ENCODE measurements around the gene FAM118B. TPM values are rescaled to one million over a fixed set of nuclear protein-coding genes. Genes with fewer than 3 reads are reported as not detected.

The FAM118B gene
- total RNA-seq, 1 donor from 2014 or later = 34.2 TPM

DNA sequence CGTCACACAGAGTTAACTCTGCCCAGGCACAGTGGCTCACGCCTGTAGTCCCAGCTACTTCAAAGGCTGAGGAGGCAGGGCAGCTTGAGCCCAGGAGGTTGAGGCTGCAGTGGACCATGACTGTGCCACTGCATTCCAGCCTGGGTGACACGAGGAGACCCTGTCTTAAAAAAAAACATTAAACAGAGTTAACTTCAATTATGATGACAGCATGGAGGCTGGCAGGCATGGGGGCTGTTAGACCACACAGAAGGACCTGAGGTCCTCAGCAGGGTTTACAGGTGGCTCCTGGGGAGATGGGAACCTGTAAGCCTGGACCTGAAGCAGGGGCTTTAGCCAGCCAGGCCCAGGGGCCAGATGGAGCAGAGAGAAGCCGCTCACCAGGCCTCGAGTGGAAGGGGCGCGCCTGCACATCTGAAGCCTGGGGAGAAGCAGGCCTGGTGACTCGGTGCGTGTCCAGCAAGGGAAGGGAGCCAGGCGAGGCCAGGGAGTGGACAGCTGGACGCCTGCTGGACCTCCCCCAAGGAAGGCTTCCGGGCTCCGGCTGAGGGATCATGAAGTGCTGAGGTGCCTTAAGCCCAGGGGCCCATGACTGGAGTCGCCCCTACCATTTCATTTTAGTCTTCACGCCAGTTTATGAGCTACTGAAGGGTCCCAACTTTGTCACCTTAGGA, 25.4 kb upstream of the FAM118B start:
- DNase-seq (ENCODE audit: low read depth) = peak; percentile 85

DNA sequence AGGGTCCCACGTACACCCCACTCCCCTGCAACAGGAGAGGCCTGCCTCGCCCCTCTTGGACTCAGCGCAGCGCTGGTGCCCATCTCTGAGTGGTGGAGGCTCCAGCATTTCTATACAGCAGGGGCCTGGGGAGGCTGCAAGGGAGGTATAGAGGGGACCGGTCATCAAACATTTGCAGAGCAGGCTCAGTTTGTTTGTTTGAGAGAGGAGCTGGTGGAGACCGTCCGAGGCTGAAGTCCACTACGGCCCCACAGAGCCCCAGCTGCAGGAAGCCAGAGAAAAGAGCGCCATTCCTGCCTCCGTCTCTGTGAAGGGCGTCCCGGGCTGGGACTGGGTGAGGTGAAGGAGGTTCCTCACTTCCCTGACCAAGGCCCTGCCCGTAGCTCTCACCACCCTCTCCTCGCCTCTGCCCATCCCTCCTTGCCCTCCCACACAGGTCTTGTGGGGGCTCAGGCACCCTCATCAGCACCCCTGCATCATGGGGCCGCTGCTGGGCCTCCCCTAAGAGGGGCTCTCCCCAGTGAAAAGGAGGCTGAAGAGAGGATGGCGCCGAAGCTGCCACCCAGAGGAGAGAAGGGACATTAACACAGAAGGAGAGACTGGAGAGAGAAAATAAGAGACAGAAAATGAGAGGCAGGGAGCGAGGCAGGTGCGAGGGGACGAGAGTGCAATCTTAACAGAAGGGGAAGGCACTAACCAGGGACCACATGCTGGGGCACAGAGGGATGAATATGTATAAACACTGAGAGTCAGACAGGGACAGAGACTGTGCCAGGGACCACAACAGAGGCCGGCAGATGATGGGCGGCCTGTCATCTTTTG, 24.7 kb upstream of the FAM118B start:
- DNase-seq (ENCODE audit: low read depth) = peak; percentile 47

DNA sequence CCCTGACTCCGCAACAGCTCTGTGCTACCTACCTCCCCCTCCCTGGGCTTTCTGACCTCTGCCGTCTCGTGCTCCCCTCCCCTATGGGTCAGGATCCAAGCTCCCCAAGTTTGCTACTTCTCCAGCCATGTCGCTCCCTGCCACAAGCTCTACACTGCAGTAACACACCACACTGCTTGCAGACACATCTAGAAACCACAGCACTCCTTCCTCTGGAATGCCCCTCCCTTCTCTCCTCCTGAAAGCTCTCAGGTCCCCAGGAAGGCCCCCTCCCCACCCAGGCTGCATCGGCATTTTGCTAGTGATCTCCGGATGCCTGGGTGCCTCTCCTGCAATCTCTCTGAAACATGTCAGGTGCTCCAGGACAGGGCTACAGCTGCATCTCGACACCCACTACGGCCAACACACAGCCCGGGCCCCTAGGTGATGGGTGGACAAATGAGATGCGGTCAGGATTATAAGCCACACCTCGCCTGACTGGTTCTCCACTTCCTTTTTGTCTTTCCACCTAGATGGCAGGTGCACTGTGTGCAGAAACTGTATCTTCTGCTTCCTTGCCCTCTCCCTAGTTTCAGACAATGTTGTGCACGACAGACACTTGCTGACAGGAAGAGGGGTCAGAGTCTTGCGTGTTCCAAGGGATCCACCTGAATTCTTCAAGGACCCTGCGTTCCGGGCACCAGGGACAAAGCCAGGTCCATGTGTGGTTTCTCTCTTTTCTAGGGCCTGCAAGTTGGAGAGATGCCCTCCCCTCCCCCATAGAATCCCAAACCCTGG, 23.1 kb upstream of the FAM118B start:
- DNase-seq (ENCODE audit: low read depth) = no peak

DNA sequence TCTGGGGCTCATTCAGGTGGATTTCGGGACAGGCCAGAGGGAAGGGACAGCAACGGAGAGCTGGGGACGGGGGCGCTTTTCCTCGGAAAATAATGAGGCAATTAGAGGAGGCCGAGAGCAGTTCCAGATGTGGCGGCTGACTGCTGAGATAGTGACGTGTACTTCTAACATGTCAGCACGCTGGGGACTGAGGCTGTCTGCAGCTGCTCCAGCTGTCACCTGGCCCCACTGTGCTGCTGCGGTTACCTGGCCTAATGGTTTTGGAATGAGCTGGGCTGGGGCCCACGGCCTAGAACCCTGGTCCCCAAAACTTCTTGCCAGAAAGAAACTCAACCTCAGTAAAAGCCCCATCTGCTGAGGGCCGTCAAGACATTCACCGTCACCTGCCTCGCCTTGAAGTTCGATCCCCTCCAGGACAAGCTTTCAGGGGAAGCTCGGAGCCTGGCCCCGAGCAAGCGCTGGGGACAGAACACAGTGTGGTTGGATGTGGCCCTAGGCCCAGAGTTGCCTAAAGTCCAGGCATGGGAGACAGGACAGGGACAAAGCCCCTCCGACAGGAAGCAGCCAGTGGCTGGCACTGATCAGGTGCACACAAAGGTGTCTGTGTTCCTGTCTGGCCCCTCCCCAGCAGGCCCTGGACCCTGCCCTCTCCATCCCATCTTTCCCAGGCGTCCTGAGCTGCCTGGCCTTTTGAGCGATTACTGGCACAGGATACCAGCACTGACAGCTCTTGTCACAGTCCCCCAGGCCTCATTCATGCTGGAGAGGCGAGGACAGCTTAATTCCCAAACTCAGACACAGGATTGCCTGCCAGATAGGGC, 22.3 kb upstream of the FAM118B start:
- no peak for DNase-seq (ENCODE audit: low read depth)

DNA sequence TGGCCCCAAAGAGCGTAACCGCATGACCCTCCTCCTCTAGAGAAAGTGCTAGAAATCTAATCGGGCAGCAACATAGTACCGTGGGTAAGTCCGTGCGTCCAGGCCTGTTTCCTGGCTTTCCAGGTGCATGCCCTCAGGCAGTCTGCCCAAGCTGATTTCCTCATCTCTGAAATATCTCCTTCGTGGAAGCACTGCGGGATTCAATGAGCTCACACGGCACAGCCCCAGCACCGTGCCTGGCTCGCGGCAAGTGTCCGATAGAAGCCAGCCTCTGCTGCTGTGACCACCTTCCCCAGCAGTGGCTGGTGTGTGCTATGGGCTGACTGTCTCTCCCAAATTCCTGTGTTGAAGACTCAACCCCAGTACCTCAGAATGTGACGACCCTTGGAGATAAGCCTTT, 20.8 kb upstream of the FAM118B start:
- no peak for DNase-seq (ENCODE audit: low read depth)

DNA sequence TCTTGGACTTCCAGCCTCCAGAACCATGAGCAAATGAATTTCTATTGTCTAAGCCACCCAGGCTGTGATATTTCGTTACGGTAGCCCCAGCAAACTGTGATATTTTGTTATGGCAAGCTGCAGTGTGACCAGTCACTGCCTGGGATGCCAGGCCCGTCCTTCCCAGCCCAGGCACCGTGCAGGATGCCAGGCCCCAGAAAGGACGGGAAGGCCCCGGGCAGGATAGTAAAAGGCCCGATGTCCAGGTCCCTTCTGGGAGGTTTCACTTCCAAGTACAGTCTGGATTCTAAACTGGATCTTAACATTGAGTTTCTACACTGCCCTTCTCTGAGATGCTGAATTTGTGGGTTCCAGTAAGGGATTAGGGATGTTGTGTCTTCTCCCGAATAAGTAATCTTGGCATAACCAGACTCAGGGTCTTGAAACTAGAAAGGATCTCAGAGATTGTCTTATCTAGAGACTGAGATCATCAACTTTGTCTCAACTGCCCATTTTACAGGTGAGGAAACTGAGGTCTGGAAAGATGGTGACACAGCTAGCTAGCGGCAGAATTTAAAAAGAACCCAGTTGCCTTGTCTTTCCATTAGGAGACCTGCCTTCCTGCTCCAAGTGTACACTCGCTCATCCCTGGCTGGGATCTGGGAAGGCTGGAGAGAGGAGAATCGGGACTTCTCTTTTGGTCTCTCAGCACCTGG, 20.1 kb upstream of the FAM118B start:
- no peak for DNase-seq (ENCODE audit: low read depth)

DNA sequence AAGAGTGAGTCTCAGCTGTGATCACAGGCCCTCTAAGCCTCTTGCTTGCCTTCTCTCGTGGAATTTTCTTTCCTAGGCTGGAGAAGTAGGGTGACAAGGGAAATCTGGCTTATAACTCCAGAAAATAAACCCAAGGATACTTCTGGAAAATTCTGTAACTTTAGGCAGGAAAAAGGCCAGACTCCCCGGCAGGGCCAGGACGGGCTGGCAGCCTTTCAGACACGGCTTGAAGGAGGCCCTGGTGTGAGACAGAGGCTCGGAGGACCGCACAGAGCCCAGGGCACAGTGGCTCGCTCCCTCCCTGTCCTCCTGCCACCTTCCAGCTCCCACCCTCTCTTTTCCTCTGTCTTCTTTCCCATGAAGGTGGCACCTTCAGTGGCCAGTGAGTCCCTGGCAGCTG, 19.2 kb upstream of the FAM118B start:
- no peak for DNase-seq (ENCODE audit: low read depth)

DNA sequence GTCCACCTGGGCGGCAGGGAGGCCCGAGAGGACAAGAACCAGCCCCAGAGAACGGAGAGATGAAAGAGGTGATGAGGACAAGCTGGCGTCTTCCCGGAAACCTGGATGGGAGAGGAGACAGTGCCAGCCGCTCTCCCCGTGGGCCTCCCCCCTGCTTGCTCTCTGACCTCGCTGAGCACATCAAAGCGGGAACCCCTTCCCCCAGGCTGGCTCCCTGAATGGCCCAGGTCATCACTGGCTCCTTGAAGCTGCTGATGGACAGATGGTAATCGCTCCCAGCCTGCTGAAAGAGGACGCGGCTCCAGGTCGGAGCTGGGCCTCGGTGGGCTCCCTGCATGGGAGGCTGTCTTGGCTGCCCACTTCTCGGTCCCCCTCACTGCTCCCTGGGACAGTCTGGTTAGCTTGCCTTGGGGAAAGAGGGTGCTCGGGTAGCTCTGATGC, 18.5 kb upstream of the FAM118B start:
- DNase-seq (ENCODE audit: low read depth) = no peak

DNA sequence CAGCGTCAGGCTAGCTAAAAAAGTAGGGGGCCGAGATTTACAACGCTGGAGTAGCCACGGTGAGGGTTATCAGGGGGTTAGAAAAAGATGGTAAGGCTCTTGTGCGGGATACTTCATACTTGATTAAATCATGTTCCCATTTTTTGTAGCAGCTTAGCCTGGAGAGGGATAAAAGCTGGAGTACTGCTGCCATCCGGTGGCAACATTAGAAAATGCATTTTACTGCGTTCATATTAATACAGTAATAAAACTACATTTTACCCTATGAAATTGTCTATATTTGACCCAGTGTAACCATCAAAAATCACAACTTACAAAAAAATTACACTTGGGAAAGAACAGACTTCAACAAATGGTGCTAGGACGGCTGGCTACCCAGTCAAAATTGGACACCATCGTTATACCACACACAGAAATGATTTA, 17.4 kb upstream of the FAM118B start:
- DNase-seq (ENCODE audit: low read depth) = peak; percentile 68

DNA sequence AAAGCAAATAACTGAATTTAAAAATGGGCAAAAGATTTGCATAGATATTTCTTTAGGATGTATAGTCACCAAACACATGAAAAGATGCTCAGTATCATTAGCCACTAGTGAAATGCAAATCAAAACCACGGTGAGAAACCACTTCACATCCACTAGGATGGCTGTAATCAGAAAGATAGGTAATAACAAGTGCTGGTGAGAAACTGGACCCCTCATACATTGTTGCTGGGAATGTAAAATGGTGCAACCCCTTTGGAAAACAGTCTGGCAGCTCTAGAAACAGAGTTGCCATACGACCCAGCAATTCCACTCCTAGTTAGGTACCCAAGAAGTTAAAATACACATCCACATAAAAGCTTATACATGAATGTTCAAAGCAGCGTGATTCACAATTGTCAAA, 16.5 kb upstream of the FAM118B start:
- DNase-seq (ENCODE audit: low read depth) = no peak

DNA sequence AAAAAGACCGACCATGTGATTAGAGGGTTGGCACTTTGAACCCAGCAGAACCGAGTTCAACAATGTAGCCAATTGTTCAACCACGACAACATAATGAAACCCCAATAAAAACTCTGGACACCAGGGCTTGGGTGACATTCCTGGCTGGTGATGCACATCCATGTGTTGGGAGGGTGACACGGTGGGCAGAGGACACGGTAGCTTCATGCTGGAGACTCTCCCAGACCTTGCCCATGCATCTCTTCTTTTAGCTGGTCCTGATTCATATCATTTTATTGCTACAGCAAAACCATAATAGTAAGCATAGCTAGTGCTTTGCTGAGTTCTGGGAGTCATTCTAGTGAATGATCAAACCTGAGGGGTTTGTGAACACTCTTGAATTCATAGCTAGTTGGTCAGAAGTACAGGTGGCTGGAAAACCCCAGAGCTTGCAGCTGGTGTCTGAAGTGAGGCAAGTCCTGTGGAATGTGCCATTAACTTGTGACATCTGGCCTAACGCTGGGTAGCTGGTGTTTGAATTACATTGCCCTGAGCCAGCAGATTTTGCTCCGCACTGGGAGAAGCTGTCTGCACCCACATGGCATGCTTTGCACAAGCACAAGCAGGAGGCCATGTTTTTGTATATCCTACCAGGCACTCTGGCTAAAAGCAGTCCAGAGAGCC, 14.2 kb upstream of the FAM118B start:
- DNase-seq (ENCODE audit: low read depth) = peak; percentile 92

DNA sequence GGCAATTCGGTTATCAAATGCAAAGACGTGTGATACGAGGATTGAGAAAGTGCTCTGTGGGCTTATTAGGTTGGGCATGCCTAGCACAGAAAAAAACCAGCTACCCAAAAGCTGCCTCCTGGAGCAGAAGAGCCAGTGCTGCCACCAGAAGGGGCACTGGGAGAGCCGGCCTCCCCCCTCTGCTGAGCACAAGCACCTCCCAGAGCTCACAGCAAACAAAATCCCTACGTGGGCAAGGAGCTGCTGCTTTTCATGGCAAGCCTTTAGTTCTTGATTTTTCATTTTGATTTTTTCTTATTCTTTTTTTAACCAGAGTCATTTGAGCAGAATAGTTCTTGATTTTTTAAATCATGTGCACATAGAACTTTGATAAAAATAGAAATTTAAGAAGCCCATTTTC, 12.9 kb upstream of the FAM118B start:
- DNase-seq (ENCODE audit: low read depth) = no peak

DNA sequence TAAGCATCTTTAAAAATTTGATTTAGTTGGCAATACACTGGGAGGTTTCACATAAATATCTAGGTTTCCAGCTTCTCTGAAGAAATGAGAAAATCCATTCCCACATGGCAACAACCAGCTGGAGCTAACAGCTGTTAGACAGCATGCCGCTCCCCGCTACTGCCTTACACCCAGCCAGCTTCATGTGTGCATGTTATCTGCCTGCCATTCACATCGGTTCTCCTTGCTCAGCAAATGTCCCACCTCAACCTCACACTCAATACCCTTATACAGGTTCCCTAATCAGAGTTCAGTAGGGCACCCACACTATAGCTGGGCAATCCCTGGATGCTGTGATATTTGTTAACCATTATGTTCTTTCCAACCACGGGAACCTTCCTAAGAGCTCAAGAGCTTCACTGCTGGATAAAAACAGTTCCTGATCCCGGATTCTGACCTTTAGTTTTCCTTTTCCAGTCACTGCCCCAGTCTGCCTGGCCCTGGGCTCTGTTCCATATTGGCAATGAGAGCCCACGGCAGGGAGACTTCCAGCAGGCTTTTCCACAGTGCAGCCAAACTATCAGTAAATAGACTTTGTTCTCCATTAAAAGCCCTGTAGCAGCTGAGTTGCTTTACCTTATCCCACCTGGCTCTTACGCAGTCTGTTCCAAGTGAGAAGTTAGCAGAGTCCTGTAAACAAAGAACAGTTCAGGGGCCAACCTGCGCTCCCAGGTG, 8.8 kb upstream of the FAM118B start:
- no peak for DNase-seq (ENCODE audit: low read depth)

DNA sequence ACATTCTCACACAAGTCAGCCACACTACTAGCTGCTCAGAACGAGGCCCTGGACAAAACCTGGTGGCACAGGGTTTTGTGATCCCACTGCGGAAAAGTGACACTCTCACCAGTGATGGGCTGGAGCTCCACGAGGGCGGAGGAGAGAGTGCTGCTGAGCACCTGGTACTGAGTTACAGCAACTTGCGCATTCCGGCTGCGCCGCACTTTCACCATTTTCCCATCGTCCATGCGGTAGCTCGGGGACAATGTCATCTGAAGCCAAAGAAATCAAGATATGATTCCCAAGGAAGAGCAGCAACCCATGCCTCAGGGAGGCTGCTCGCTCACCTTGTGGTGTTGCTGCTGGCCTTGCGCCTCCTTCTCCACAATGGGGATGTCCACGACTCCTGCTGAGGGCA, 6.2 kb upstream of the FAM118B start:
- DNase-seq (ENCODE audit: low read depth) = no peak

DNA sequence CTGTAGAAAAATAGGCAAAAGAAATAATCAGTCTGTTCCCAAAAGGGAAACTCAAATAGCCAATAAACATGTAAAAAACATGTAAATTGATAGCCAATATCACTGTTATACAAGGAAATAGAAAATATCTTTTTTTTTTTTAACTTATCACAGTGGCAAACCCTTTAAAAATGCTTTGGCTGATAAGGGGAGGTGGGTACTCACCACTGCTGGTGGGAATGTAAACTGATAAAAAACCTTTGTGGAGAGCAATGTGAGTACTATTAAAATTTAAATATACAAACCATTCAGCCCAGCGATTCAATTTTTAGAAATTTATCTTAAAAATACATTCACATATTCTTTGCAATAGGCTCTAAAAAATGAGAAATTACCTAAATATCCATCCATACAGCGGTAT, 3.7 kb upstream of the FAM118B start:
- no peak for DNase-seq (ENCODE audit: low read depth)

DNA sequence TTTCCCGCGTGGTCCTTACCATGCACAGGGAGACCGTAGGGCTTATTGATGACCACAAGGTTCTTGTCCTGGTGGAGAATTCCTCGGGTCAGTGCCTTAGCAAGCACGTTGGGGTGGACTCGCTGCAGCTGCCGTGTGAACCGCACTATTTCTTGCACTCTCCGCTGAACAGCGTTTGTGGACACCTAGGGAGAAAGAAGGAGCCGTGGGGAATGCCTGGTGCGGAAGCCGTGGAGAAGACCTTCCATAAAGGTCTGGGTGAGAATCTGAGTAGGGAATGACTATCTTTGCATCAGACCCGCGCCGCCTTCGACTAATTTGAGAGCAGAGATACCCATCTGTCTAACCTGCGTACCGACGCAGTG, 729 bp upstream of the FAM118B start:
- peak; percentile 63 for DNase-seq (ENCODE audit: low read depth)

DNA sequence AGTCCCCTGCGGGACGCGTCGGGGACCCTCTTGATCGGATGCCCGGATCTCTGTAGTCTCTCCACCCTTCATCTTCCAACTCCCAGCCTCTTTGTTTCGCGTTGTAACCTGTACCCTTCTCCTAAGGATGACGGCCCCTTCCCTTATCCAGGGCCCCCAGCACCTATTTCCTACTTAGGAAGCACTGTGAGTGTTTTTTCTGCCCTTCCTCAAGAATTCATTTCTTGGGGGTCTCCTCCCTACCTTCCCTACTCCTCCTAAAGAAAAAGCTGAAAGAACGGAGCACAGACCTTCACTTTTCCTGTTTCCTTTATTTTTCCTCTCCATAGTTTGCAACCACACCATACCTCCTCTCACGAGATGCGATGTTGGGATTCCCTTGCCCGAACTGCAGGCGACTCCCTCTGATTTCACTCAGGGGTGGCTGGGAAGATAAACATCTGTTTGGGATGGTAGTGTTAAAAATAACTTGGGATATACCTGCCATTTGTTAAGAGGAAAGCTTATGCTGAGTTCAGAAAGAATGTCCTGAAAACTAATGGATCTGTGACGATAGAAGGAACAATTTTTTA, 593 bp downstream of the FAM118B start:
- DNase-seq (ENCODE audit: low read depth) = no peak

DNA sequence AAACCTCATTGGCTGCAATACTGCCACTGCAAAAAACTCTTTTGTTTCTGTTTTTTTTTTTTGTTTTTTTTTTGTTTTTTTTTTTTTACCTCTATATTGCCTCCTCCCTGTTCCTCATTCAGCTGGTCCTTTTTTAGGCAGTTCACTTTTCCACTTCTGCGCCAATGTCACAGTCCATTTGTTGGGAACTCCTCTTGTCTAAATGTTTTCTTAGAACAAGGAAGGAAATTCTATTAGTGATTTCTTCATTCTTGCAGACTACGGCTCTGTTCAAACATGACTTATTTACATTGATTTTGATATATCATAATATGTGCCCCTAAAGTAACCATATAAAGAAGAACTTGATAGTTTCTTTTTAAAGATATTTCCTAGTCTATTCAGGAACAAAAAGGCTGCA, 2.9 kb downstream of the FAM118B start:
- DNase-seq (ENCODE audit: low read depth) = no peak

DNA sequence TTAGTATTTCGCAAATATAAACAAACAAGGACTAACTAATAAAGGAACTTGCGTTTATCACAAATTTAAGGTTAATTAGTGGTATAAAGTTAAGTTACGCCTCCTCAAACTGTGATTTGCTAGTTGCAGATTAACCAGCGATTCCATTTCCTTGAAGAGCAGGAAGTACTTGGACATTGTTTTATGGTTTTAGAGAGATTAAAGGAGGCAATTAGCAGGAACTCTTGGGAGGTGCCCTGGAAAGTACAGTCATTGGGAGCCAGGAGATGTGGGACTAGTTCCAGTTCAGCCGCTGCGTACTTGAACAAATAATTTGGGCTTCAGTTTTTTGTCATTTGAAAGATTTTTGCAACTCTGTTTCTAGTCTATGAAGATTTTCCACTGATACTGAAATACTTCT, 3.3 kb downstream of the FAM118B start:
- no peak for DNase-seq (ENCODE audit: low read depth)

Data from myocyte (in vitro differentiated cells).